Medulla oblongata (tissue), 1 donor: ENCODE measurements around the gene CPZ.
"Not testable (repeated sequence)": the region's sequence is repeated elsewhere in the genome, so short reads cannot be mapped to it uniquely, and the experiment has no call there.

Source experiments
- DNase-seq: peaks from one replicate; pipeline ENCODE4 v3.0.0-alpha.2; 2015; ENCODE audit errors: extremely low spot score

The CPZ gene

DNA sequence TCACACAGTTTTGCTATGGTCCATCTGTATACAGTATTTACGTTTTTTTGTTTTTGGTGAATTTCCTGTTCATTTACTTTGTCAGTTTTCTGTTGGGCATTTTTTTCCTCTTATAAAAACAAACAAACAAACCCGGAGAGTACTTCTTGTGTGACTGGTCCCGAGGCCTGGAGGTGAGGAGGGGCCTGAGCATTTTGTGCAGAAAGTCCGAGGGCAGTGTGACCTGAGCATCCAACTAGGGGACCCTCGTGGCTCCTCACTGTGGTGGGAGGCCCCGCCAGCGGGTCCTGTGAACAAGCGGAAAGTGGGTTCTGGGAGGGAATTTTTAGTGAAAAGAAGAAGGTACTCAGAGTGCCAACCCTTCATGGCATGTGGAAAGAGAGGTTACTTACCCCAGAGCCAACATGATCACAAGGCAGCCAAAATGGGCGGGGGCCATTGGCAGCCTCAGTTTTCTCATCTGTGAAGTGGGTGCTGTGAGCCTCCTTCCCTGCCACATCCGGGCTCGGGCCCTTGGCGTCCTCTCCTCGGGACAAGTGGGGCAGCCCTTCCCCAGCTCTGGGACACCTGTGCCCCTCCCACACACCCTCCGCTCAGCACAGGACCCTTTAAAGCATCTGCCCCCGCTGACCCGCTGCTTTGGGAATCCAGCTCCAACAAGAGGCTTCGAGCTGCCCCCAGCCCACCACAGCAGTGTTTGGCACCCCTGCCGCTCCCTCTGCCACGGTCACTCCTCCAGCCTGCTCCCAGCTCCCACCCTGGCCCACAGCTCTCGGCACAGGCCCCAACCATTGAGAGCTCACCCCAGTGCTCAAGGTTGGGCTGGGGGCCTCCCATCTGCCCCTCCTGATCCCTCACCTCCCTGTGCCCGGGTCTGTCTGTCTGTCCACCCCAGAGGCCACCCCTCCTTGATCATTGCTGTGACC lies 35.2 kb upstream of the CPZ start:
- DNase-seq, result no peak

DNA sequence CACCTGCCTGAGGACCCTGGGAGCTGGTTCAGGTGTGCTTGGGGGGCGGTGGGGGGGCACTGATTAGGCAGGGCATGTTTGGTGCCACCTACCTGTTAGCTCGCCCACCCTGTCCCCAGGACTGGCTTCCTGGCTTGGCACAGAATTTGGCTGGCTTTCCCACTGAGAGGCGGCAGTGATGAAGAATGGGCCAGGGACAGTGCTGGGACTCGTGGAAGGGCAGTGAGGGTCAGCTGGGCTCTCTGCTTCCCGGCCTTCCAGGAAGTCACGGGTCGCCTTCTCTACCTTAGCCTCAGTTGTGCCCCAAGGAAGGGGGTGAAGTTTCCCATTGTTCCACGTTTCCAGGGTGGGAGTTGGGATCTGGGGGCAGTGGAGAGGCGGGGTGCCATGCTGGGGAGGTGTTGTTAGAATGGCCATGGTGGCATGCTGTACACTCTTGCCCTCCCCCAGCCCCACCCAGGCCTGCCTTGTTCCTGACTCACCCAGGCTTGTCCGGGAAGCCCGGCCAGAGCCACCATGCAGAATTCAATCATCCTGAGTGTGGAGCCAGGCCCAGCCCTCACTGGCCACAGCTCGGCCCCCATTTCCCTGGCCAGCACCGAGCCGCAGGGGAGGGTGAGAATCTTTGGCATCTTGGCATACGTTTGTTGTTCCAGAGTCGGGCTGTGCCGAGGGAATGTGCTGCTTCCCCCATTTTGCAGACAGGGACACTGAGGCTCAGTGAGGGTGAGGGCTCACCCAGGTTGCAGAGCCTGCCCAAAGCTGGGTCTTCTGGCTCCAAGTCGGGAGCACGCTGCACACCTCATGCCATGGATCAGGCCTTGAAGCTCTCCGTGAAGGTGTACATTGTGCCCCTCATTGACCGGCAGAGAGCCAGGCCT lies 34.2 kb upstream of the CPZ start:
- DNase-seq, result no peak

DNA sequence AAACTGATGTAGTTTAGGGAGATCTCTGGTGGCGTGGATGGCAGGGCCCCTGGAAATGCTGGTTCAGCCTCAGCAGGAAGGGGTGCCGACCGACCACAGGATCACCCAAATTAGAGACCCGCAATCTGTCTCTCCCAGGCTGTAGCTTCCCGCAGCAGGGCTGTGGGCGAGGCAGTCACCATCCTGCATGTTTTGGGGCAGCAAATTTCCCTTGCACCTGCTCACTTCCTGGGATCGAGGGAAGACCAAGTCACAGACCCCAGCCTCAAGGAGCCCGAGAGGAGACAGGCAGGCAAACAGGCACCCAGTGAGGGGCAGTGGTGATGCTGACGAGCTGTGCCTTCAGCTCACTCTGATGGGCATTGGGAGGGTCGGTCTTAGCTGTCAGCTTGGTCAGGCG lies 33.6 kb upstream of the CPZ start:
- no peak for DNase-seq

DNA sequence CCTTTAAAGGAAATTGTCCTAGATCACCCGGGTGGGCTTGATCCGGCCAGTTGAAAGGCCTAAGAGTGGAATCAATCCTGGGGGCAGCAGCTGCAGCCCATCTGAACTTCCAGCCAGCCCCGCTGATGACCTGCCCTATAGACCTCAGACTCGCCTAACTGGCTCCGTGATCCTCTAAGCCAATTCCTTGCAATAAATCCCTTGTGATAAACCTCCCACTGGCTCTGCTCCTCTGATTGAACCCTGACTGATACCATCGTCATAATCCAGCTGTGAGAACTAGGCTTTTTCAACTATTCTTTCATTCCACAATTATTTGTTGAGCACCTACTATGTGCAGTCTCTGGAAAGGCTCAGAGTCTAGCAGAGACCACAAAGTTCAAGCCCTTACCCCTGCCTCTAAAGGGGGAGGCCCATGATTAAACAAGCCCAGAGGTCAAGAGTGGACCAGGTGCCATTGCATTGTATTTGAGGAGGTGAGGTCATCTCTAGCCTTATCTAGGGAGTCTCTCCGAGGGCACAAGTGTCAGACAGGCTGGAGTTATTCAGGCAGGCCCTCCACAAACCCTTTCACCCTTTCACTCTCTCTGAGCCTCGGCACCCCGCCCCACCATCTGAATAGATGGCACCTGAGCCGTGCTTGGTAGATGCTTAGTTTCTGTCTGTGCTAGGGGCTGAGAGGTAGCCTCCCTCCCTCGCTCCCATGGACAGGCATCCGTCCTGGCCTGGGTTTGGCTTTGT lies 32.9 kb upstream of the CPZ start:
- no peak for DNase-seq

DNA sequence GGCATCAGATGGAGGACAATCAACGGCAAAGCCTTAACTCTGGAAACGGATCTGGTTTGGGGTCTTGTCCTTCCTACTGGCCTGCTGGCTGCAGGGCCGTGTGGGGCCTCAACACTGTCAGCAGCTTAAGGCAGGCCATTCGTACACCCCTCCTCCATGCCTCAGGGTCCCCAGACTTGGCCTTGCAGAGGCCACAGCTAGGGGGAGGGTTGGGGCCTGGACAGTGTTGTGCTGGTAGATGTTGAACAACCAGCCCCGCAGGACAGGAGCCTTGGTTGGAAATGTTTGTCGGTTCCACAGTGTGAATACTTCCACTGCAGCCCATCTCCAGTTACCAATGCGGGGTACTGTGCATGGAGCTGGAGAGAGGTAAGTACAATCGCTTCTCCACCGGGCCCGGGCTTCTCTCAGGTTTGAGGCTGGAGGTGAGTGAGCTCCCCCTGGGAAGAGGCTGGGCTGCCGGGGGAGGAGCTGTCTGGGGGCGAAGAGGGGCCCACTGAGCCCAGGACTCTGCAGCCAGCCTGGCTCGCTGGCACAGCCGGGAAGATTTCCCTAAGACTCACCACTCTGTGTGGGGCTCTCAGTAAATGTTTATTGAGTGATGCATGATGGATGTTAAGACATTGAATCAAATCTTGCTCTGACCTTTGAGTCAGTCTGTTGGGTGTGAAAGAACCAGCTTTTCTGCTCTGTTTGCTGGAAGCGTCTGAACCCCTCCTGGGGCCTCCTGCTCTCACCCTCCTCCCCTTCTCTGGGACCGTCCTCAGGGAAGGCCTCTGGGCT lies 32.1 kb upstream of the CPZ start:
- no peak for DNase-seq

DNA sequence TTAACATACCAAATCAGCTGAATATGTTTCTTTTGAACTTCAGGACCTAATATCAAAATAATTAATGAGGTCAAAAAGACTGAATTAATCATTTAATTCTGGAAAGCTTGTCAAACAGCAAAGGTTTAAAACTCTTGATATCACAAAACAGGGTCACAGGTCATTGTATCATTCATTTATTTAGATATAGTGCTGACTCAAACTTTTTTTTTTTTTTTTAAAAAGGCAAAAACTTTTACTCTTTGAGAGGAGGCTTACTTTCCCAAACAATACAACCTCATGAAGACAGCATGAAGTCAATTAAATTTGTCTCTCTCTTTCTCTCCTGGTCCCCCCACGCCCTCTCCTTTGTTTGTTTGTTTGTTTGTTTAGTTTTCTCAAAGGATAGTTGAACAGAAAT lies 28.0 kb upstream of the CPZ start:
- no peak for DNase-seq

DNA sequence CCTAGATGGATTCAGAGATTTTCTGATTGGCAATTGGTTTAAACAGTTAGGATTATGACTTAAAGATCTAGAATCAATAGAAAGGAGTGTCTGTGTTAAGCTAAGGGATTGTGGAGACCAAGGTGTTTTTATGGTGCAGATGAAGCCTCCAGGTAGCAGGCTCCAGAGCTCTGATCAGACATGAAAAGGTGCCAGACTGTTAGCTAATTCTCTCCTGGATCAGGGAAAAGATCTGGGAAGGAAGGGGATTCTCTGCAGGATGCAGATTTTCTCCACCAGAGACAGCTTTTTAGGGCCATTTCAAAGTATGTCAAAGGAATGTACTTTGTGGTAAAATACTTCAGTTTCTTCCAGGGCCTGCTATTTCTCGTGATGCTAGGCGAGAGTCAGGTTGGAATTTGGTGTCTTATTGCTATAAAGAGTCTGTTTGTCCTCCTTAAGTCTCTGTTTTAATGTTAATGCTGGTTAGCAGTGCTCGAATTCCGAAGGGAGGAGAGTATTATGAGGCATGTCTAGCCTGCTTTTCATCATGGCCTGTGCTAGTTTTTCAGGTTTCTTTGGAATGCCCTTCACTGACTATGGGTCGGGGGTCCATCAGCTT lies 24.4 kb upstream of the CPZ start:
- DNase-seq, result no peak

DNA sequence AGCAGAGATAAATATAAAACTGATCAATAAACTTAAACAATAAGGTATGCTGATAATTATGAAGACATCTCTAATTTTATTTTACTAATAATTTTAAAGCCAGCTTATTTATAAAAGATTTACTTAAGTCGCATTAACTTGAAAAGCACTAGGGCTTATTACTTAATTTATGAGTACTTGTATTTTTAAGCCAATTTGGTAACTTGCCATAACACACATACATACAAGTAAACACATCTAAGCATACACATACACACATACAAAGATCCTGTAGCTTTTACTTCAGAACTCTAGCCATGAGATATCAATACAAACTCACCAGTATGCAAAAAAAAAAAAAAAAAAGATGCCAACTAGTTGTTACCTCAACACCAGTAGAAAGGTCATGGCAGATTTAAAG lies 22.4 kb upstream of the CPZ start:
- no peak for DNase-seq

DNA sequence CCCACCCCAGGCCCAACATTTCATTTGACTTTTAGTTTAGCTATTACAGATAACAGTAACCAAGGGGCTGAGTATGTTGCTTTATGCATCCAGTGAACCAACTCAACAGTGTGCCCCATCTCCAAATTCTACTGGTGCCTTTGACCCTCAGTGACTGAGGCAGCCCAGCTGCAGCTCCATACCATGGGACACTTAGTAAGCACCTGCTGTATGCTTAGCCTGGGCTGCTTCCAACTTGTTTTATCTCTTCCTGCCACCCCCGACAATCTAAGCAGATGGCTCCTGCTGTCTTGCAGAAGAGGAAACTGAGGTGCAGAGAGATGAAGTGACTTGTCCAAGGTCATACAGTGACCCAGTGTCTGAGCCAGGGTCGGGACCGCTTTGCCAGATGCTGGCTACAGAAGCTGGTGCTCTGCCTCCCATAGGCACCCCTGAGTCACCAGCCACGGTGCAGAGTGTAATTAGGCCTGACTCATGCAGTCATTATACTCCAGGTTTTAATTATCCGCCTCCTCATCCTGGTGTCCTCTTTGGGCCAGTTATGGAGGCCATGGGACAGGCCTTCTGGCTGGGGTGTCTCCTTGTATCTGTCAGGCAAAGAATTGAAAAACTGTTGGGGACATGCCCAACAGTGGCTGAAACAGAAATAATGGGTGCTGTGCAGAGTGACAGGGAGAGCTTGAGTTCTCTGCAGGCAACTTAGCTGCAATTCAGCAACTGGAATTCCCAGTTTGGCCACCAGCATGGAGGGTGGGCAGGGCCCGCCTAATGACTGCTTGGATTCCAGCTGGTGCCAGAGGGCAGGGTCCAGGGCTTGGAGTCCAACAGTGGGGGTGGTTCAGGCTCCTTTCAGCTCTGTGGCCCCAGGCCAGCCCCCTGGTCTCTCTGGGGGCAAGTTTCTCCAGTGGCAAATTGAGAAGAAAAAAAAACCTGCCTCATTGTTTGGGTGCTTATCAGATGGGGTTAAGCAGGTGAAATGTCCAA lies 20.6 kb upstream of the CPZ start:
- no peak for DNase-seq

DNA sequence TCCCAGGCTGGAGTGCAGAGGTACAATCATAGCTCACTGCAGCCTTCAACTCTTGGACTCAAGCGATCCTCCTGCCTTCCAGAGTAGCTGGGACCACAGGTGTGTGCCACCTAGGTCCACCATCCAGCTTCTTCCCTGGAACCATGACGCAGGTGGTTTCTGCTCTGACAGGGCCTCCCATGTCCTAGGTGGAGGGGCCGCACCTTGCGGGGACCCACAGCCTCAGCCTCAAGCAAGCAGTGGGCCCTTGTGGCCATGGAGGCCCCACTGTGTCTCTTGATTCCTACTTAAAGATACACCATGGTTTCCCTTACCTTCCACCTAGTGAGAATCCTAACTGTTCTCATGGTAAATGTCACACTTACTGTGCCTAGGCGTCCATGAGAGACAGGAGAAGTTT lies 19.3 kb upstream of the CPZ start:
- DNase-seq, result no peak

DNA sequence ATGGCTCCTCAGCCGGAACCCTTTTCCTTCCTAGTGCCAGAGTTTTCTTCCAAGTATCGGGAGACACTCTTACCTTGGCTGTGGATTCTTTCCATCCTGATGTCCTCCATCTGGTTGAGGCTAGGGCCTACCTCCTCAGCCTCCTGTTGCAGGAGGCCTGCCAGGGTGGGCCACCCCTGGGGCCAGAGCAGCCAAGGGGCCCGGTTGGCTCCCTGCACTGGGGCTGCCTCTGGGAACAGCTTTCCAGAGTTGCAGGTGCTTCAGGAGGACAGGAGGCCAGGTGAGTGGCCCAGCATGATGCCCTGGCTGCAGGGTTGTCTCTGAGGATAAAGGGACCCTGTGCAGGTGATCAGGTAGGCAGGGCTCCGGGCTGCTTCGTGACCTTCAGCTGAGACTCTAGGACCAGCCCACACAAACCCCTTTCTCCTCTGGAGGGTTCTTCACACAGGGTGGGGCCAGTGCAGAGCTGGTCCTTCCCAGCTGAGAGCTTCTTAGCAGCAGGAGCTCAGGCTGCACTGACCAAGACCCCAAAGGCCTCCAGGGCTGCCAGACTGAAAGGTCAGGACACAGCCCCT lies 17.7 kb upstream of the CPZ start:
- DNase-seq, result no peak

DNA sequence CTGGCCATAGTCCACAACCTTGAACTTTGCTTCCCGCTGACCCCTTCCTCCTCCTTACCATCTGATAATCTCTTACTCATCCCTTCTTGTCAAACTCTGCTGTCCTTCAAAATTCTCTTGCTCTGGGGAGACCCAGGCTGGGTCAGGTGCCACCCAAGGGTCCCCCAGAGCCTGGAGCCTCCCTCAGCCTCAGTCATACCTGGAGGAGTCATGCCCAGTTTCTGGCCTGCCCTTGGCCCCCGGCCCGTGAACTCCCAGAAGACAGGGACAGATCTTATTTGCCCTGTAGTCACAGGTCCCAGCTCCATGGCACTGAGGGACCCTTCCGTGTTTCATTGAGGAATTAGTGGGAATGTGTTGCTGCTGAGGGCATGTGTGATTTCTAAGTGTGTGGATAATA lies 17.1 kb upstream of the CPZ start:
- no peak for DNase-seq

DNA sequence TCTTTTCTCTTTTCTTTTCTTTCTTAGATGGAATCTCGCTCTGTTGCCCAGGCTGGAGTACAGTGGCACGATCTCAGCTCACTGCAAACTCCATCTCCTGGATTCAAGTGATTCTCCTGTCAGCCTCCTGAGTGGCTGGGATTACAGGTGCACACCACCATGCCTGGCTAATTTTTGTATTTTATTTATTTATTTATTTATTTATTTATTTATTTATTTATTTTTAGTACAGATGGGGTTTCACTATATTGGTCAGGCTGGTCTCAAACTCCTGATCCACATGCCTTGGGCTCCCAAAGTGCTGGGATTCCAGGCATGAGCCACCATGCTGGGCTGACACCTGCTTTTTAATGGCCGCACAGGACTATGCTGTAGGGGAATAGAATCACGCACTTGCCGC lies 16.0 kb upstream of the CPZ start:
- DNase-seq, result not testable (repeated sequence)

DNA sequence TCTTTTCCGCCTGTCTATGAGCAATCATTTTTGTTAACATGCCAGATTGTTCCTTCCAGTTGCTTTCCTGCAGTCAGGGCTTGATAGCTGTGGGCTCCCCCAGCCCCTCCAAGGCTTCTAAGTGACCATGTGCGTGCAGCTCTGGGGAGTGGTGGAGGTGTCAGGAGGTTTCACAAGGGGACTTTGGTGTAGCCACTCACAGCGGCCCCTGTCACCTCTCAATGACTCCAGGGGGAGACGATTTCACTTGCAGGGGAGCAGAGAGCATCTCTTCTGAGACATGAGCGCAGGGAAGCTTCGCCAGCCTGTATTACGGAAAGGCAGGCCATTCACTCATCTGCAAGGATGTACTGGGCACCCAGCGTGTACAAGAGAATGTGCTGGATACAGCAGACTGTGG lies 15.5 kb upstream of the CPZ start:
- no peak for DNase-seq

DNA sequence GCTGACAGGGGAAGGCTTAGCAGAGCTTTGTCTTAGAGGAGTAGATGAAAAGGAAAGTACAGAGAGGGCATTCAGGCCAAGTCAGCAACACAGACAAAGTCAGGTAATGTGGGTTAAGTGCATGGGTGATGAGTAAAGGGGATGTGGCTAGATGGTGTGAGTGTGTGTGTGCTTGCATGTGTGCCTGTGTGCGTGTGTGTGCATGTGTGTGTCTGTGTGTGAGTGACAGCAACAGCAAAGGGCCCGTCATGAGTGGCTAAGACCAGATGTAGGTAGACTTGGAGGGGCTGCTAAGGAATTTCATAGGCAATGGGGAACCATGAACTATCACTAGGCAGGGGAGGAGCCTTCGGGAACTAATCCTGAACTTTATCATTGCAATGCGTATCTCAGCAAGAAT lies 14.6 kb upstream of the CPZ start:
- DNase-seq, result no peak

DNA sequence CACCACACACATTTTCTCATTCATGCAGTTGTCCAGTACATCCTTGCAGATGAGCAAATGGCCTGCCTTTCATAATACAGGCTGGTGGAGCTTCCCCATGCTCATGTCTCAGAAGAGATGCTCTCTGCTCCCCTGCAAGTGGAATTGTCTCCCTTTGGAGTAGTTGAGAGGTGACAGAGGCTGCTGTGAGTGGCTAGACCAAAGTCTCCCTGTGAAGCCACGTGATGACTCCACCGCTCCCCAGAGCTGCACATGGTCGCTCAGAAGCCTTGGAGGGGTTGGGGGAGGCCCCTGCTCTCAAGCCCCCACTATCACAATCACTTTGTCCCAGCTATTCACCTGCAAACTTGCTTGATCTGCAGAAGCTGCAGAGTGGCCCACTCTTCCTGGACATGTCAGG lies 13.8 kb upstream of the CPZ start:
- no peak for DNase-seq

DNA sequence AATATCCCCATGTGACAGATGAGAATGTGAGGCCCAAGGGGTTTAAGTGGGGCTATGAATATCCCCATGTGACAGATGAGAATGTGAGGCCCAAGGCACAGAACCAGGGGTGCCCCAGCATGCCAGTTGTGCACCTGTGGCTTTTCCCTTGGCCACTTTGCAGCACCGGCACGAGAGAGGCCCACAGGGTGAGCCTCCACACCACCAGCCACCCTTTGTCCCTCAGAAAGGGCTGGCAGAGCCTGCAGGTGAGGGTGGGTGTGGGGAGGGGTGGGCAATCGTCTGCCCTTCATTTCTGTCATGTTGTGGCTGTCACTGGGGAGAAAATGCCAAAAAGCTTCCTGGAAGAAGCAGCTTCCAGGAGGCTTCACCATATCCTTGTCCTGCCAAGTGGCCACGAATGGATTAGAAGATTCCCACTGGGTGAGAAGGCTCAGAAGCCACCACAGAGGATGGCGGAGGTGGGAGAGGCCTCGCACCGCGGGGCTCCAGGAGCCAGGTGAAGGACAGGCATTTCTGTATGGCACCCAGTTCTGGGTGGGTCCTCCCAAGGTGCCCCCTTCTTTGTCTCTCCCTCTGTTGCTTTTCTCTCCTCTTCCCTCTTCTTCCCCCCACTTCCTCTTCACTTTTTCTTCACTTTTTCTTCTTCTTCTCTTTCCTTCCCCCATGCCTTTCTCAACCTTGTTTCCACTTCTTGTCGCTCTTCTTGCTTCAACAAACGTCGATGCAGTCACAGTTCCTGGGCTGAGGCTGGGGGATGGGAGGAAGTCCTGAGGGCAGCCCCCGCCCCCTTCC lies 12.8 kb upstream of the CPZ start:
- DNase-seq, result no peak

DNA sequence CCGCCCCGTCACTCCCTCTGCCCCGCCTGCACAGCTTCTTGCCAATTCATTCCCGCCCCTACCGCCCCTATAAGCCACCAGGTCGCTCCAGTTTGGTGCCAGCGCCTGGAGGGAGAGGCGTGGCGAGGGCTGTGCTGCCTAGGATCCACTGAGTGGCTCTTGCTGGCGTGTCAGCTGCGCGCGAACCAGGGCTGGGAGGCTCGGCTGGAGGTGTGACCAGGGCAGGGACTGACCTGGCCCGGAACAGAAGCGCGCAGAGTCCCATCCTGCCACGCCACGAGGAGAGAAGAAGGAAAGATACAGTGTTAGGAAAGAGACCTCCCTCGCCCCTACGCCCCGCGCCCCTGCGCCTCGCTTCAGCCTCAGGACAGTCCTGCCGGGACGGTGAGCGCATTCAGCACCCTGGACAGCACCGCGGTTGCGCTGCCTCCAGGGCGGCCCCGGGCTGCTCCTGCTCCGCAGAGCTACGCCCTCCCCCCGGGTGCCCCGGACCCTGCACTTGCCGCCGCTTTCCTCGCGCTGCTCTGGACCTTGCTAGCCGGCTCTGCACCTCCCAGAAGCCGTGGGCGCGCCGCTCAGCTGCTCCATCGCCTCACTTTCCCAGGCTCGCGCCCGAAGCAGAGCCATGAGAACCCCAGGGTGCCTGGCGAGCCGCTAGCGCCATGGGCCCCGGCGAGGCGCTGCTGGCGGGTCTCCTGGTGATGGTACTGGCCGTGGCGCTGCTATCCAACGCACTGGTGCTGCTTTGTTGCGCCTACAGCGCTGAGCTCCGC lies 12.1 kb upstream of the CPZ start, which contains the start of gene GPR78:
Gene GPR78 (plus strand): TSS at position 72 of the 773 bp plus-strand sequence. CDS start 591 bp downstream, at position 663.
- no peak for DNase-seq
